ENCODE data around the gene SP2.

- peak; percentile 92 to 97 (median 93) for TF ChIP-seq CTCF (IDR thresholded peaks at IDR 0.05)
- no peak for TF ChIP-seq POLR2A (IDR thresholded peaks at IDR 0.05)
These were observed 53.2 kb downstream of the SP2 start for GRCh38 chr17:47949197-47949759.
